ENCODE results near the gene MTO1.

- TF ChIP-seq CTCF (conservative IDR thresholded peaks at IDR 0.05 in 1 of 2, IDR thresholded peaks at IDR 0.05 in 1 of 2; ENCODE audit: low read depth in 1 of 2, low read length in 2 of 2): no peak
- no peak for TF ChIP-seq EZH2 (IDR thresholded peaks at IDR 0.05; ENCODE audit: low read length, missing control alignments)
Measured at GRCh38 chr6:73497915-73498314, 36.4 kb downstream of the MTO1 start.

Measured in fibroblast of lung (primary cell).